Endothelial cell of umbilical vein (primary cell): Measurements from ENCODE around the gene MSTO1.

Source experiments
- CTCF ChIP-seq, 2 donors: IDR thresholded peaks; 1 replicate in 1 of 2; 2 replicates in 1 of 2; pipeline ENCODE4 v1.5.1; 2011; ENCODE audit warnings: low read length in 2 of 2, mild to moderate bottlenecking in 2 of 2, moderate library complexity in 2 of 2, control low read depth in 1 of 2, inconsistent platforms in 1 of 2, low read depth in 1 of 2; ENCODE audit not compliant: insufficient read depth in 1 of 2; ENCODE audit errors: extremely low read depth in 1 of 2
- EZH2 ChIP-seq: IDR thresholded peaks from 2 replicates; pipeline ENCODE4 v1.6.1; 2012; ENCODE audit warnings: borderline replicate concordance, low read depth, mild to moderate bottlenecking, moderate library complexity, low read length, inconsistent platforms; ENCODE audit not compliant: severe bottlenecking
- GATA2 ChIP-seq: IDR thresholded peaks from 2 replicates; pipeline ENCODE4 v1.7.0; 2011; ENCODE audit warnings: low read depth, mild to moderate bottlenecking, moderate library complexity, mixed read lengths, low read length; ENCODE audit not compliant: insufficient read length, insufficient read depth

GRCh38 chr1:155622191-155622590 is 12.2 kb downstream of the MSTO1 start:
- TF ChIP-seq EZH2, result no peak
- TF ChIP-seq CTCF (IDR thresholded peaks at IDR 0.05; ENCODE audit: extremely low read depth in 1 of 2, insufficient read depth in 1 of 2, low read depth in 1 of 2, low read length in 2 of 2), result no peak
- TF ChIP-seq GATA2, result no peak
